H9 (cell line): ENCODE measurements around the gene IKBKG. TPM values are rescaled to one million over a fixed set of nuclear protein-coding genes. Genes with fewer than 3 reads are reported as not detected.

Experiments
- DNase-seq: peaks from one replicate; pipeline ENCODE4 v3.0.0-alpha.2; 2017
- H2AFZ ChIP-seq: one replicate; pipeline ENCODE4 v1.6.1; 2013; ENCODE audit warnings: mild to moderate bottlenecking, low read length, control low read depth, moderate library complexity
- H2AK5ac ChIP-seq: 2 replicates; pipeline ENCODE4 v1.6.1; 2013; ENCODE audit warnings: low read length, control low read depth, mixed read lengths; ENCODE audit not compliant: insufficient read length
- H2BK120ac ChIP-seq: one replicate; pipeline ENCODE4 v1.6.1; 2013; ENCODE audit warnings: low read depth, mild to moderate bottlenecking, low read length, control low read depth, inconsistent platforms; ENCODE audit not compliant: poor library complexity, severe bottlenecking
- H2BK12ac ChIP-seq: 2 replicates; pipeline ENCODE4 v1.6.1; 2013; ENCODE audit warnings: low read length, control low read depth, mixed read lengths, low read depth; ENCODE audit not compliant: insufficient read length
- H2BK15ac ChIP-seq: 2 replicates; pipeline ENCODE4 v1.6.1; 2013; ENCODE audit warnings: low read depth, low read length, control low read depth
- H2BK20ac ChIP-seq: one replicate; pipeline ENCODE4 v1.6.1; 2013; ENCODE audit warnings: low read depth, mild to moderate bottlenecking, low read length, control low read depth, inconsistent platforms; ENCODE audit not compliant: poor library complexity, severe bottlenecking
- H2BK5ac ChIP-seq: 2 replicates; pipeline ENCODE4 v1.6.1; 2013; ENCODE audit warnings: low read length, control low read depth, mixed read lengths; ENCODE audit not compliant: insufficient read length
- H3K14ac ChIP-seq: 2 replicates; pipeline ENCODE4 v1.6.1; 2013; ENCODE audit warnings: low read length, control low read depth; ENCODE audit not compliant: insufficient read depth
- H3K18ac ChIP-seq: 2 replicates; pipeline ENCODE4 v1.6.1; 2013; ENCODE audit warnings: low read depth, mild to moderate bottlenecking, mixed read lengths, low read length, control low read depth; ENCODE audit not compliant: insufficient read length
- H3K23ac ChIP-seq: 2 replicates; pipeline ENCODE4 v1.6.1; 2013; ENCODE audit warnings: low read length, control low read depth, mixed read lengths, low read depth; ENCODE audit not compliant: insufficient read length
- H3K23me2 ChIP-seq: 2 replicates; pipeline ENCODE4 v1.6.1; 2013; ENCODE audit warnings: low read depth, mild to moderate bottlenecking, mixed read lengths, low read length, control low read depth; ENCODE audit not compliant: insufficient read length, poor library complexity, severe bottlenecking
- H3K27ac ChIP-seq: 2 replicates; pipeline ENCODE4 v1.5.1; 2013; ENCODE audit warnings: low read length, control low read depth, mixed read lengths, low read depth; ENCODE audit not compliant: insufficient read length
- H3K27me3 ChIP-seq: 2 replicates; pipeline ENCODE4 v1.6.1; 2013; ENCODE audit warnings: low read length, control low read depth, inconsistent platforms; ENCODE audit not compliant: insufficient read depth
- H3K4ac ChIP-seq: 2 replicates; pipeline ENCODE4 v1.6.1; 2013; ENCODE audit warnings: low read depth, mild to moderate bottlenecking, control low read depth, inconsistent platforms, low read length, moderate library complexity
- H3K4me1 ChIP-seq: 2 replicates; pipeline ENCODE4 v1.6.1; 2013; ENCODE audit warnings: low read length, control low read depth, inconsistent platforms; ENCODE audit not compliant: insufficient read depth
- H3K4me2 ChIP-seq: 2 replicates; pipeline ENCODE4 v1.6.1; 2013; ENCODE audit warnings: low read length, control low read depth, mixed read lengths; ENCODE audit not compliant: insufficient read length, insufficient read depth
- H3K56ac ChIP-seq: 2 replicates; pipeline ENCODE4 v1.6.1; 2013; ENCODE audit warnings: low read depth, mild to moderate bottlenecking, mixed read lengths, low read length, control low read depth; ENCODE audit not compliant: insufficient read length
- H3K79me1 ChIP-seq: 2 replicates; pipeline ENCODE4 v1.6.1; 2013; ENCODE audit warnings: low read depth, mild to moderate bottlenecking, moderate library complexity, low read length, control low read depth, inconsistent platforms; ENCODE audit not compliant: insufficient read depth, poor library complexity, severe bottlenecking
- H3K79me2 ChIP-seq: 2 replicates; pipeline ENCODE4 v1.6.1; 2013; ENCODE audit warnings: low read length, control low read depth, inconsistent platforms; ENCODE audit not compliant: insufficient read depth
- H3K9ac ChIP-seq: 2 replicates; pipeline ENCODE4 v1.6.1; 2013; ENCODE audit warnings: low read length, control low read depth, mixed read lengths; ENCODE audit not compliant: insufficient read length; ENCODE audit errors: extremely low read depth
- H3K9me3 ChIP-seq: one replicate; pipeline ENCODE4 v1.6.1; 2013; ENCODE audit warnings: low read depth, low read length, inconsistent platforms; ENCODE audit not compliant: control insufficient read depth
- H3T11ph ChIP-seq: one replicate; pipeline ENCODE4 v1.6.1; 2013; ENCODE audit warnings: mild to moderate bottlenecking, low read length, control low read depth, inconsistent platforms
- H4K20me1 ChIP-seq: one replicate; pipeline ENCODE4 v1.6.1; 2013; ENCODE audit not compliant: control insufficient read depth, insufficient read length, insufficient read depth
- H4K5ac ChIP-seq: 2 replicates; pipeline ENCODE4 v1.6.1; 2013; ENCODE audit warnings: low read depth, mild to moderate bottlenecking, mixed read lengths, low read length, control low read depth; ENCODE audit not compliant: insufficient read length
- H4K8ac ChIP-seq: replicated peaks from 2 replicates; pipeline ENCODE4 v1.6.1; 2013; ENCODE audit warnings: low read length, control low read depth, mixed read lengths, low read depth; ENCODE audit not compliant: insufficient read length
- H4K91ac ChIP-seq: 2 replicates; pipeline ENCODE4 v1.6.1; 2013; ENCODE audit warnings: low read depth, mild to moderate bottlenecking, moderate library complexity, mixed read lengths, low read length, control low read depth; ENCODE audit not compliant: insufficient read length
- H3K27ac Mint-ChIP-seq, 3 experiments: 2 replicates in 2 of 3; 3 replicates in 1 of 3; pipeline ENCODE4 v1.8.0; 2020 to 2021; ENCODE audit warnings: mixed read lengths in 3 of 3, mild to moderate bottlenecking in 1 of 3, moderate library complexity in 1 of 3
- H3K27me3 Mint-ChIP-seq: 2 replicates; pipeline ENCODE4 v1.8.0; 2021; ENCODE audit warnings: low read depth, mild to moderate bottlenecking, moderate library complexity, mixed read lengths
- H3K36me3 Mint-ChIP-seq, 3 experiments: 2 replicates in 2 of 3; 3 replicates in 1 of 3; pipeline ENCODE4 v1.8.0; 2020 to 2021; ENCODE audit warnings: low read depth in 3 of 3, mixed read lengths in 3 of 3; ENCODE audit not compliant: insufficient read depth in 1 of 3
- H3K4me1 Mint-ChIP-seq, 2 experiments: 2 replicates each; pipeline ENCODE4 v1.8.0; 2020; ENCODE audit warnings: mixed read lengths in 2 of 2
- H3K4me3 Mint-ChIP-seq, 2 experiments: 2 replicates in 1 of 2; 3 replicates in 1 of 2; pipeline ENCODE4 v1.8.0; 2020 to 2021; ENCODE audit warnings: mild to moderate bottlenecking in 2 of 2, mixed read lengths in 2 of 2, moderate library complexity in 1 of 2
- H3K9me3 Mint-ChIP-seq, 2 experiments: 2 replicates in 1 of 2; 3 replicates in 1 of 2; pipeline ENCODE4 v1.8.0; 2020; ENCODE audit warnings: mild to moderate bottlenecking in 2 of 2, mixed read lengths in 2 of 2, moderate library complexity in 1 of 2
- WGBS: extraction: QIAGEN DNeasy Blood & Tissue Kit; methylation state at CpG from one replicate; pipeline ENCODE4 v1.1.7; 2013; ENCODE audit warnings: missing lambda C conversion rate, low lambda C conversion rate, mixed read lengths; ENCODE audit not compliant: insufficient read length; ENCODE audit errors: extremely low coverage; 5-methylcytosine and 5-hydroxymethylcytosine counted together
- total RNA-seq: library from RNA; stranded (reverse); gene quantifications from 2 replicates; pipeline ENCODE4 v1.2.1, GENCODE V29; 2021
- TF ChIP-seq, protein P1 (sequence below): fragments of 200-600 bp; sonication (generic); conservative IDR thresholded peaks from 3 replicates; pipeline ENCODE4 v1.8.0; 2021; ENCODE audit warnings: antibody characterized with exemption, mild to moderate bottlenecking

Gene IKBKG
- total RNA-seq, 1 experiment from 2014 or later, result 17.8 TPM

DNA sequence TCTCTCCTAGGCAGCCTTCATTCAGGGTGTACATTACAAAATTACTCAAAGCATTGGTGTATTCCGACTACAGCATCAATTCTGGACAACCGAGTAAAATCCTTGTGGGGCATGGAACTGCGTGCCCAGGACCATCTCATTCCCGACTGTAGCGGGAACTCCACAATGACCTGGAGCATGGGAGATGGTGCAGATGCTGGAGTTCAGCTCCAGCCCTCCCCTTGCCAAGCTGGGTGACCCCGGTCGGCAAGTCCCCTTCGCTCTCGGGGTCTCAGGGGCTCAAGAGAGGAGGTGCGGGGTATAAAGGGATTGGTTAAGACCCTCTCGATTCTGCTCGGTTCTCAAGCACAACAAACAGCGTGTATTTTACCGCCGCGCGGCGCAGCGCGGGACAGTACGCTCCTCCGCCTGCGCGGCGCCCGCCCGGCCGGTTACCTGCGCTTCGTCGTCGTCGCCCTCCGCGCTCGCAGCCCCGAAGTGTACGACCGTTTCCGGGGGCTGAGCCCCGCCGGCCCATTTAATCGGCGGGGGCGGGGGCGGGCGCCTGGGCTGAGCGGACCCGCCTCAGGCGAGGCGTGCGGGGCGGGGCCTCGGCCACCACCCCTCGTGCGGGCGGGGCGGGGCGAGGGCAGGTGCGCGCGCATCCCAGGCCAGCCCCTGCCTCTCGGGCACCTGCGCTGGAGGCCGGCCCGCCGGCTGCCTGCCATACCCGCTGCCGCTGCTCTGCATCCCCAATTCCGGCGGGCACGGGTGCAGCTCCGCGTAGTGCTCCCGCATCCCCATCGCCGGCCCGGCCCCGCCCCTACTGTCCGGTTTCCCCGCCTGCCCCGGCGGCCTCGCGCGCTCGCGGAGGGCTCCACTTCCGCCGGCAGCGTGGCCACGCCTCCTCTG lies 821 bp upstream of the IKBKG start, which contains the start of gene G6PD:
G6PD (minus strand) TSS at position 493 of the 891 bp plus-strand sequence. CDS start 691 bp downstream, outside the sequence.
- no peak within 1 kb of the TSS for H2BK5ac ChIP-seq
- H3K27me3 ChIP-seq, result no peaks in the 10 kb centered on the region
- no peaks in the 10 kb centered on the region for H3K79me1 ChIP-seq
- H3K9me3 ChIP-seq, result peaks cover 42% of the 10 kb centered on the region
- no peak within 1 kb of the TSS for H2BK12ac ChIP-seq
- no peak within 1 kb of the TSS for H3K56ac ChIP-seq
- peak within 1 kb of the TSS; percentile 71 to 96 (median 95) for H3K27ac Mint-ChIP-seq
- peaks cover 3% of the 10 kb centered on the region; the same call in 1 of the 2 replicates for H3K79me2 ChIP-seq
- TF ChIP-seq, protein P1, sequence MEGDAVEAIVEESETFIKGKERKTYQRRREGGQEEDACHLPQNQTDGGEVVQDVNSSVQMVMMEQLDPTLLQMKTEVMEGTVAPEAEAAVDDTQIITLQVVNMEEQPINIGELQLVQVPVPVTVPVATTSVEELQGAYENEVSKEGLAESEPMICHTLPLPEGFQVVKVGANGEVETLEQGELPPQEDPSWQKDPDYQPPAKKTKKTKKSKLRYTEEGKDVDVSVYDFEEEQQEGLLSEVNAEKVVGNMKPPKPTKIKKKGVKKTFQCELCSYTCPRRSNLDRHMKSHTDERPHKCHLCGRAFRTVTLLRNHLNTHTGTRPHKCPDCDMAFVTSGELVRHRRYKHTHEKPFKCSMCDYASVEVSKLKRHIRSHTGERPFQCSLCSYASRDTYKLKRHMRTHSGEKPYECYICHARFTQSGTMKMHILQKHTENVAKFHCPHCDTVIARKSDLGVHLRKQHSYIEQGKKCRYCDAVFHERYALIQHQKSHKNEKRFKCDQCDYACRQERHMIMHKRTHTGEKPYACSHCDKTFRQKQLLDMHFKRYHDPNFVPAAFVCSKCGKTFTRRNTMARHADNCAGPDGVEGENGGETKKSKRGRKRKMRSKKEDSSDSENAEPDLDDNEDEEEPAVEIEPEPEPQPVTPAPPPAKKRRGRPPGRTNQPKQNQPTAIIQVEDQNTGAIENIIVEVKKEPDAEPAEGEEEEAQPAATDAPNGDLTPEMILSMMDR, result no peak
- no peak within 1 kb of the TSS for H4K5ac ChIP-seq
- H3K4me3 Mint-ChIP-seq, result peak within 1 kb of the TSS; percentile 86 to 92
- no peak within 1 kb of the TSS for H2BK15ac ChIP-seq
- no peak within 1 kb of the TSS for H4K8ac ChIP-seq
- peak within 1 kb of the TSS; percentile 73 for H3K9ac ChIP-seq
- H3K4me2 ChIP-seq, result peak within 1 kb of the TSS; percentile 100
- no peaks in the 10 kb centered on the region for H4K20me1 ChIP-seq
- no peak within 1 kb of the TSS for H3T11ph ChIP-seq
- H3K27ac ChIP-seq, result no peak within 1 kb of the TSS
- peaks cover 22 to 46% (median 42%) of the 10 kb centered on the region in 3 experiments for H3K36me3 Mint-ChIP-seq
- WGBS, result no CpG with 5 or more reads among the region's 92 CpGs
- peaks cover 6% of the 10 kb centered on the region for H3K23me2 ChIP-seq
- H3K23ac ChIP-seq, result no peak within 1 kb of the TSS
- peak; percentile 76 for DNase-seq
- no peak within 1 kb of the TSS for H2AK5ac ChIP-seq
- no peak within 1 kb of the TSS for H3K4ac ChIP-seq
- H3K18ac ChIP-seq, result peak within 1 kb of the TSS; percentile 84
- no peaks in the 10 kb centered on the region; the same call in none of the 2 replicates for H3K27me3 Mint-ChIP-seq
- H3K4me1 ChIP-seq, result no peaks in the 10 kb centered on the region
- no peak within 1 kb of the TSS for H2BK20ac ChIP-seq
- H3K14ac ChIP-seq, result peak within 1 kb of the TSS; percentile 46; the same call in 1 of the 2 replicates
- no peak within 1 kb of the TSS for H4K91ac ChIP-seq
- H2BK120ac ChIP-seq, result no peak within 1 kb of the TSS
- H3K4me1 Mint-ChIP-seq, result peaks cover 4 to 12% of the 10 kb centered on the region in 2 experiments
- no peak within 1 kb of the TSS for H2AFZ ChIP-seq
- H3K9me3 Mint-ChIP-seq, result peaks cover 57 to 71% of the 10 kb centered on the region in 2 experiments
